Psoas muscle (tissue), 8 donors: ENCODE results near the gene RNF220. TPM values are rescaled to one million over a fixed set of nuclear protein-coding genes. Genes with fewer than 3 reads are reported as not detected.

Experiments used
- ATAC-seq, 4 donors: fragments of 200-7000 bp; cut with Tn5 transposase; one replicate each; pipeline ENCODE4 v1.9.1; 2020; ENCODE audit warnings: moderate library complexity in 3 of 4, mild to moderate bottlenecking in 2 of 4
- DNase-seq, 2 donors: peaks; one replicate each; pipeline ENCODE4 v3.0.0-alpha.2; 2020
- H3K27ac ChIP-seq: fragments of 200-600 bp; one replicate; pipeline ENCODE4 v1.8.0; 2022
- H3K27me3 ChIP-seq, 3 donors: fragments of 200-600 bp in 1 of 3; one replicate each; pipeline versions ENCODE4 v1.6.1 to v1.8.0; 2013 to 2022; ENCODE audit warnings: low read length in 2 of 3, mild to moderate bottlenecking in 2 of 3, moderate library complexity in 1 of 3; ENCODE audit not compliant: insufficient read depth in 3 of 3
- H3K36me3 ChIP-seq, 2 donors: fragments of 200-600 bp in 1 of 2; one replicate each; pipeline versions ENCODE4 v1.6.1 to v1.8.0; 2013 to 2022; ENCODE audit warnings: low read depth in 1 of 2, mild to moderate bottlenecking in 1 of 2, moderate library complexity in 1 of 2; ENCODE audit not compliant: insufficient read depth in 1 of 2
- H3K4me1 ChIP-seq: fragments of 200-600 bp; one replicate; pipeline ENCODE4 v1.8.0; 2022
- H3K4me3 ChIP-seq: fragments of 200-600 bp; one replicate; pipeline ENCODE4 v1.8.0; 2022; ENCODE audit warnings: mild to moderate bottlenecking
- H3K9me3 ChIP-seq: fragments of 200-600 bp; one replicate; pipeline ENCODE4 v1.8.0; 2022
- WGBS, 3 donors: extraction: QIAGEN DNeasy Blood & Tissue Kit; methylation state at CpG; one replicate each; pipeline versions ENCODE4 v1.1.6 to v1.1.7; 2013; 5-methylcytosine and 5-hydroxymethylcytosine counted together
- intact Hi-C, 2 donors: fragments of 100-400 bp; cut with DNase I; formaldehyde crosslinking; loops; one replicate each; pipeline versions ENCODE4 v1.11.0 to v1.14.2; 2022
- polyA plus RNA-seq, 3 donors: library from polyadenylated mRNA; stranded (reverse); fragments of 200-250 nt; gene quantifications; one replicate each; pipeline ENCODE4 v1.2.3, GENCODE V29; 2013
- total RNA-seq, 4 donors: library from RNA; stranded (reverse); fragmentation: NEBNext Ultra II Directional in 2 of 4; extraction: Animal tissue kit (Norgen Biotek cat#: 25700) in 2 of 4; gene quantifications; one replicate each; pipeline versions ENCODE4 v1.2.1 to v1.2.4, GENCODE V29; 2021 to 2023
- TF ChIP-seq, protein P1 (sequence below): fragments of 200-600 bp; IDR thresholded peaks from one replicate; pipeline ENCODE4 v1.8.0; 2022; ENCODE audit warnings: antibody characterized with exemption
- donor health status: healthy with polysubstance abuse.
- donor health status: DM: no; HTN: no; CAD: no; lungs with moderate emphysema.
- donor health status: Bipolar disorder and iron deficiency.
- donor health status: healthy.
- donor health status: DM: yes; HTN: yes; CAD: no.
- donor health status: DM: no; HTN: no; CAD: no.
- donor health status: DM: no; HTN: no; CAD: no.
- donor health status: DM: yes; HTN: yes; CAD: no.

Gene RNF220
- total and polyA plus RNA-seq, 7 donors = 61.1 to 133 (median 75.5) TPM

DNA sequence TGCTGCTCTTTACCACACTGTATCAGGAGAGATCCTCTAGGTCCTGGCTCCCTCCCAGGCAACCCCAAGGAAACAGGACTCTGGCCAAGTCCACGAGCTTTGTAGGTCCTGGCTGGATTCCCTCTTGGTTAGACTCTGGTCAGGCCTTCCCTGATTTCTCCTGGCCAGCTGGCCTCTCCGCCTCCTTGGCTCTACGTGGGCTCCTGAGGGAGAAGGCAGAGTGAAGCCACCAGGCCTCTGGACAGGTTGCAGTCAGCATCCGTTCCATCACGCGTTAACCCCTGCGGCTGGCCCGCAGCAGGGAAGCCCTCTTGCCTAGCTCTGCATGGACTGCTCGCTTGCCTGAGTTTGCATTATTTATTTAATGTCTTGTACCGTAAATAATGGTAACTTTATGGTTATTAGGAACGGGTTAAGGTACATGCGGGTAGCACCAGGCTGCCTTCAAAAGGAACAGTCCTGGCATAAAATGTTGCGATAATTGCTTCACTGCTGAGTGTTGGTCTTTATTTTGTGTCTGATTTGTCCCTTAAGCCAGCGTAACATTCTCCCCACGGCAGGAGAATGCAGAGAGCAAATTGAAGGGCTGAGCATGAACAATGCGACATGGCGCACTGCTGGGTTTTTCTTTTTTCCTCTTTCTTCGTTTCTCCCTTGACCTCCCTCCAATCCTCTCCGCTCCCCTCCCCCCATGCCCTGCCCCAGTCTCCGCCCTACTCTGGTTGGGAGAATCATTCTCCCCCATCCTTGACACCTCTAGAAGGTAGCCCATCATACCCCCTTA, 100.3 kb downstream of the RNF220 start:
- no peaks in the 10 kb centered on the region for H3K36me3 ChIP-seq
- DNase-seq (no peak), ATAC-seq (no peak)
- intact Hi-C loops = loop anchor here in 1 of 2 donors (2.0 to 10.0 kb wide), 2 partner anchors 127 to 281 kb away; no protein-coding TSS in a partner anchor
- H3K9me3 ChIP-seq = no peaks in the 10 kb centered on the region
- H3K4me3 ChIP-seq = no peak overlapping the region
- H3K27ac ChIP-seq = no peak overlapping the region
- TF ChIP-seq, protein P1, sequence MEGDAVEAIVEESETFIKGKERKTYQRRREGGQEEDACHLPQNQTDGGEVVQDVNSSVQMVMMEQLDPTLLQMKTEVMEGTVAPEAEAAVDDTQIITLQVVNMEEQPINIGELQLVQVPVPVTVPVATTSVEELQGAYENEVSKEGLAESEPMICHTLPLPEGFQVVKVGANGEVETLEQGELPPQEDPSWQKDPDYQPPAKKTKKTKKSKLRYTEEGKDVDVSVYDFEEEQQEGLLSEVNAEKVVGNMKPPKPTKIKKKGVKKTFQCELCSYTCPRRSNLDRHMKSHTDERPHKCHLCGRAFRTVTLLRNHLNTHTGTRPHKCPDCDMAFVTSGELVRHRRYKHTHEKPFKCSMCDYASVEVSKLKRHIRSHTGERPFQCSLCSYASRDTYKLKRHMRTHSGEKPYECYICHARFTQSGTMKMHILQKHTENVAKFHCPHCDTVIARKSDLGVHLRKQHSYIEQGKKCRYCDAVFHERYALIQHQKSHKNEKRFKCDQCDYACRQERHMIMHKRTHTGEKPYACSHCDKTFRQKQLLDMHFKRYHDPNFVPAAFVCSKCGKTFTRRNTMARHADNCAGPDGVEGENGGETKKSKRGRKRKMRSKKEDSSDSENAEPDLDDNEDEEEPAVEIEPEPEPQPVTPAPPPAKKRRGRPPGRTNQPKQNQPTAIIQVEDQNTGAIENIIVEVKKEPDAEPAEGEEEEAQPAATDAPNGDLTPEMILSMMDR = no peak
- H3K4me1 ChIP-seq = no peaks in the 10 kb centered on the region
- 32 to 42% (median 37%) methylated on average over 20 of the region's 20 CpGs for WGBS, 3 donors
- peaks cover 0 to 55% (median 7%) of the 10 kb centered on the region in 3 donors for H3K27me3 ChIP-seq

DNA sequence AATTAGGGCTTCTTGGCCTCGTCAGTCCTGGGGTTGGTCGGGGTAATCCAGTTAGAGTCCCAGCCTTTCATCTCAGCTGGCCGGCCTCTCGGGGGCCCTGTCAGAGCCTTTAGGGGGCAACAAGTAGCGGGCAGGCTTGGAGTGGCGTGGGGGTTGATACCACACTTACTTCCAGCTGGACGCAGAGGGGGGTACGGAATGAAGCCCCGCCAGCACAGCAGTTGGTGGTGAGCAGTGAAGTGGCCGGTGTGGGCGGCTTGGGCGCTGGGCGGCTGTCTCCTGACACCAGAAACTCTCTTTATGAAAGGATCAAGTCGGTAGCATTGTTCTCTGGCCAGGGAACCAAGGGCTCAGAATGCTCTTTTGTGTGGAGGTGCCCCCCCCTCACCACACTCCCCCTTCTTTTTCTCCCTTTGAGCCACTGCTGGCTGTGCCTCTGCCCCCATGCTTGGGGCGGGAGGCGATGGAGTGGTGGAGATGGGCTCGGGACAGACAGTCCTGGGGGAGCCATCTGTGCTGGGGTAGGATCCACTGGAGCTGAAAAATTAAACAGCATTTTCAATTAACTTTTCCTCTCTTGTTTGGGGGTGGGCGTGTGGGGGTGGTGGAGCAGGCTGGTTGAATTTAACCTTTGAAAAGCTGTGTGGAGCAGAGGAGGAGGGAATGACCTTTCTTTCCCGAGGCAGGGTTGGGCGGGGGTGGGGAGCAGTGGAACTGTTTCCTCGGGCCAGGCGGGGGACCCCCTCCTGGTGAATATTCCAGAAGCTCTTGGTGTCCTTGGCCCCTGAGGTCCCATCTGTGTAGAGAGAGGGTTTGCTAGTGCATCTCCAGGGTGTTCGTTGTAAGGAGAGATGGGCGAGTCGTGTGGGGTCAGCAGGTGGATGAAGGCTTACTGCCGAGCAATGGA, 102.7 kb downstream of the RNF220 start:
- DNase-seq (no peak), ATAC-seq (no peak)
- no peaks in the 10 kb centered on the region for H3K36me3 ChIP-seq
- intact Hi-C loops = loop anchor here in 1 of 2 donors (10.0 kb wide), 1 partner anchor 283 kb away; no protein-coding TSS in a partner anchor
- H3K9me3 ChIP-seq = no peaks in the 10 kb centered on the region
- TF ChIP-seq, protein P1 = no peak
- no peak overlapping the region for H3K27ac ChIP-seq
- WGBS, 3 donors = 42 to 53% (median 43%) methylated on average over 26 of the region's 26 CpGs
- no peaks in the 10 kb centered on the region for H3K4me1 ChIP-seq
- H3K4me3 ChIP-seq = no peak overlapping the region
- peaks cover 0 to 51% (median 7%) of the 10 kb centered on the region in 3 donors for H3K27me3 ChIP-seq

DNA sequence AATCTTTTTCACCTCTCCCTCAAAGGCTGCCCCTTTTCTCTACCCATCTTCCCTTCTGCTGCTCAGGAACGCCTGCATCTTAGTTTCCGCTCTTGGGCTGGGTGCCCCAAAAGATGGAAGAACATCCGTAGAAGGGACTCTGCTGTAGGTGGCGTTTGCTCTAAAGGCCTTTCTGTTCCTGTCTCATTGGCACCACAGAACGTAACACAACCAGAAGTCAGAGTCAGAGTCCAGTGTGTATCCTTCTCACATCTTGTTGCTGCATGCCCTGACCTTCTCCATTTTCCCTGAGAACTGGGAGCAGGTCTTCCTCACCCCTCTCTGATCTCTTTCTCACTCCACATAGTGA, 103.3 kb downstream of the RNF220 start:
- intact Hi-C loops = loop anchor here in 1 of 2 donors (10.0 kb wide), 1 partner anchor 284 kb away; no protein-coding TSS in a partner anchor
- no peak for ATAC-seq
- Histone ChIP-seq H3K36me3 (no peaks in the 10 kb centered on the region), H3K4me1 (no peaks in the 10 kb centered on the region), H3K9me3 (no peaks in the 10 kb centered on the region), H3K4me3 (no peak overlapping the region), H3K27me3 (peaks cover 0 to 51% (median 7%) of the 10 kb centered on the region in 3 donors), H3K27ac (no peak overlapping the region)
- no peak for DNase-seq
- TF ChIP-seq, protein P1 = no peak
- 75 to 87% (median 82%) methylated on average over 5 of the region's 5 CpGs for WGBS, 3 donors

DNA sequence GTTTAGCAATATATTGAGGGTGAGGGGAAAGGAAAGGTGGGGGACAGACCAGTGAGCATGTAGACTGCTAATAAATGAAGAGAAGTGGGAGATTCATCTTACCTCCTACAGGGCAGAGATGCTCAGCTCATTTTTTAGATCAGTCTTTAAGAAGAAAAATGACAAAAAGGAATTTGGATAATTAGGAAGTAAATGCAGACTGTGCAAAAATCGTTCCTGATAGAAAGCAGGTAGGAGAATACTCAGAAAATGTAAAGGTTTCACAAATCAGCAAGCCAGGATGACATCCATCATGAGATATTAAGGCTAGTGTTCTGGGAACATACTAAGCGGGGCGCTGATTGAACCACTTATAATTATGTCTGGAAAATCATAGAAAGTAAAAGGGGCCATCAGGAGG, 106.3 kb downstream of the RNF220 start:
- DNase-seq (no peak), ATAC-seq (no peak)
- Histone ChIP-seq H3K27ac (no peak overlapping the region), H3K9me3 (no peaks in the 10 kb centered on the region), H3K4me3 (no peak overlapping the region), H3K27me3 (peaks cover 3 to 54% (median 7%) of the 10 kb centered on the region in 3 donors), H3K36me3 (no peaks in the 10 kb centered on the region), H3K4me1 (no peaks in the 10 kb centered on the region)
- TF ChIP-seq, protein P1 = no peak
- 70 to 78% (median 74%) methylated on average over 3 of the region's 3 CpGs for WGBS, 3 donors
- intact Hi-C loops = no loop called here
